Measurements from ENCODE around the gene PBXIP1.

The PBXIP1 gene

GRCh38 chr1:154972517-154973343, 16.8 kb upstream of the PBXIP1 start:
- DNase-seq (ENCODE audit: low spot score): peak; percentile 92

- DNase-seq (ENCODE audit: low spot score): no peak
Measured at GRCh38 chr1:154972213-154972516, 16.3 kb upstream of the PBXIP1 start.

GRCh38 chr1:154971341-154971998, 15.6 kb upstream of the PBXIP1 start:
- no peak for DNase-seq (ENCODE audit: low spot score)

- no peak for DNase-seq (ENCODE audit: low spot score)
Measured at GRCh38 chr1:154970631-154971340, 14.9 kb upstream of the PBXIP1 start, which contains the start of gene SHC1. Gene SHC1 (minus strand): TSS chr1:154970747. CDS start chr1:154970526, 221 bp downstream.

GRCh38 chr1:154969860-154970452, 14.1 kb upstream of the PBXIP1 start:
- no peak for DNase-seq (ENCODE audit: low spot score)

- DNase-seq (ENCODE audit: low spot score): no peak
Measured at GRCh38 chr1:154969246-154969645, 13.3 kb upstream of the PBXIP1 start.

GRCh38 chr1:154968731-154969130, 12.8 kb upstream of the PBXIP1 start:
- no peak for DNase-seq (ENCODE audit: low spot score)

- no peak for DNase-seq (ENCODE audit: low spot score)
Measured at GRCh38 chr1:154967331-154967950, 11.5 kb upstream of the PBXIP1 start.

GRCh38 chr1:154966111-154966510, 10.2 kb upstream of the PBXIP1 start:
- DNase-seq (ENCODE audit: low spot score): no peak

- DNase-seq (ENCODE audit: low spot score): no peak
Measured at GRCh38 chr1:154964359-154964758, 8.5 kb upstream of the PBXIP1 start.

GRCh38 chr1:154963643-154964042, 7.7 kb upstream of the PBXIP1 start:
- no peak for DNase-seq (ENCODE audit: low spot score)

GRCh38 chr1:154962795-154963330, 7.0 kb upstream of the PBXIP1 start:
- no peak for DNase-seq (ENCODE audit: low spot score)

- no peak for DNase-seq (ENCODE audit: low spot score)
Measured at GRCh38 chr1:154962156-154962749, 6.4 kb upstream of the PBXIP1 start.

- peak; percentile 74 for DNase-seq (ENCODE audit: low spot score)
Measured at GRCh38 chr1:154961207-154962155, 5.6 kb upstream of the PBXIP1 start, which contains the start of gene PYGO2. Gene PYGO2 (minus strand): TSS chr1:154961782. CDS start chr1:154961576, 206 bp downstream.

- DNase-seq (ENCODE audit: low spot score): no peak
Measured at GRCh38 chr1:154960446-154961136, 4.7 kb upstream of the PBXIP1 start.

- no peak for DNase-seq (ENCODE audit: low spot score)
Measured at GRCh38 chr1:154959426-154959780, 3.5 kb upstream of the PBXIP1 start.

GRCh38 chr1:154958681-154959425, 3.0 kb upstream of the PBXIP1 start:
- DNase-seq (ENCODE audit: low spot score): no peak

- no peak for DNase-seq (ENCODE audit: low spot score)
Measured at GRCh38 chr1:154958036-154958435, 2.1 kb upstream of the PBXIP1 start.

All from LoVo (cell line).